Thoracic aorta (tissue), 2 donors: ENCODE data around the gene MIAT. TPM values are rescaled to one million over a fixed set of nuclear protein-coding genes. Genes with fewer than 3 reads are reported as not detected.

Experiments used
- ATAC-seq: fragments of 150-250 bp; one replicate; pipeline ENCODE4 v1.8.0; 2017; ENCODE audit warnings: low read depth; ENCODE audit not compliant: insufficient number of reproducible peaks, low FRiP score
- DNase-seq: peaks from one replicate; pipeline ENCODE4 v3.0.0-alpha.2; 2020; ENCODE audit warnings: low spot score
- H3K27ac ChIP-seq, 2 donors: fragments of 200-600 bp; sonication (generic); 1 replicate in 1 of 2; 2 replicates in 1 of 2; pipeline ENCODE4 v1.5.1; 2016; ENCODE audit warnings: mild to moderate bottlenecking in 2 of 2, moderate library complexity in 2 of 2
- H3K27me3 ChIP-seq: fragments of 200-600 bp; sonication (generic); replicated peaks from 2 replicates; pipeline ENCODE4 v1.6.0; 2016; ENCODE audit warnings: mild to moderate bottlenecking; ENCODE audit not compliant: insufficient read depth
- H3K36me3 ChIP-seq: fragments of 200-600 bp; sonication (generic); one replicate; pipeline ENCODE4 v1.5.1; 2016
- H3K4me1 ChIP-seq, 2 donors: fragments of 200-600 bp; sonication (generic); 1 replicate in 1 of 2; 2 replicates in 1 of 2; pipeline versions ENCODE4 v1.5.1 to v1.6.0; 2016; ENCODE audit warnings: low read depth in 2 of 2, mild to moderate bottlenecking in 1 of 2; ENCODE audit not compliant: control insufficient read depth in 1 of 2
- H3K4me3 ChIP-seq: fragments of 200-600 bp; sonication (generic); 2 replicates; pipeline ENCODE4 v1.5.1; 2016; ENCODE audit warnings: mild to moderate bottlenecking
- H3K9me3 ChIP-seq: fragments of 200-600 bp; sonication (generic); 2 replicates; pipeline ENCODE4 v1.5.1; 2016
- CTCF ChIP-seq: fragments of 200-600 bp; sonication (generic); IDR thresholded peaks from one replicate; pipeline ENCODE4 v1.5.1; 2019; ENCODE audit warnings: antibody characterized with exemption
- total RNA-seq, 2 donors: library from RNA; depleted of rRNA; stranded (reverse); fragments of >200 nt; gene quantifications; one replicate each; pipeline versions ENCODE4 v1.1.0 to v1.2.3, GENCODE V29; 2016

Gene MIAT
- total RNA-seq, 2 donors from 2014 or later: 0.81 to 3.6 TPM

DNA sequence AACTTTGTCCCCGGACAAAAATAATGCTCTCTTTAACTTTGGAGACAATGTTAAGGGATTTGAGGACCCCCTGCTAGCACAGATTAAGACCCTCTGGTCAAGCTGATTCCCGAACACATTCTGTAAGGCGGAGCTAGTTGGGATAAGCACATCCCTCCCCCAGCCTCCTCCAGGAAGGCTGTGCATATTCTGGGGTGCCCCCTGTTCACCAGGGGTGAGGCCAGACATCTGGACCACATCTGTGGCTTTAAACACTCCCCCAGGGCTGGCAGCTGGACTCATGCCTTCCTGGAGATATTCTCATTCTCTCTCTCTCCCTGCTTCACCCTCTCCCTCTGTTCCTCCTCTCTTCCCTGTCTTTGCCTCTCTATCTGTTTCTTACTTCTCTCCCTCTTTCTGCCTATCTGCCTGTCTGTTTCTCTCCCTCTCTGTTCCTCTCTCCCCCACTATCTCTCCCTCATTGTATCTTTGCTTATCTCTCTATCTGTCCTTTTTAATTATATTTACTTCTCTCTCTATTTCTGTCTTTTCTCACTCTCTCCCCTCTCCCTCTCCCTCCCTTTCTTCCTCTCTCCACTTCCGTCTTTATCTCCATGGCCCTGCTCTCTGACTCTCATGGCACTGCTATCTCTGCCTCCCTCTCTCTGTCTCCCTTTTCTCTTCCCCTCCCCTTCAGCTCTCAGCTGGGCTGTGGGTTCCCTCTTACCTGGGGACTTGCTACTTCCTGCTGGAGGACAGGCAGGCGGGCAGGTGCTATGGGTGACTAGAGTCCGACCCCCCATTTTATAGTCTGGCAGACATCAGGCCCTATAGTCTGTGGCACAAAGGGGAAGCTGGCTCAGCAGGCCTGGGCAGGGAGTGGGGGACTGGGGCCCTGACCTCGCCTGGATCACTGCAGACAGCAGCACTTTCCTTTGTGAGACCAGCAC, 39.9 kb upstream of the MIAT start, which contains the start of gene CRYBB1:
Gene CRYBB1, minus strand, starts transcription at position 757 of the 929 bp plus-strand sequence. CDS start 1,708 bp downstream, outside the sequence.
- H3K9me3 ChIP-seq: no peaks in the 10 kb centered on the region
- no peak for DNase-seq
- H3K36me3 ChIP-seq: no peaks in the 10 kb centered on the region
- no peak within 1 kb of the TSS for H3K4me3 ChIP-seq
- no peaks in the 10 kb centered on the region for H3K27me3 ChIP-seq
- TF ChIP-seq CTCF: no peak
- H3K4me1 ChIP-seq: no peaks in the 10 kb centered on the region
- no peak for ATAC-seq
- no peak within 1 kb of the TSS for H3K27ac ChIP-seq

GRCh38 chr22:26618455-26618854, 38.9 kb upstream of the MIAT start:
- Histone ChIP-seq H3K27me3 (no peaks in the 10 kb centered on the region), H3K9me3 (no peaks in the 10 kb centered on the region), H3K27ac (no peak overlapping the region), H3K4me3 (no peak overlapping the region), H3K36me3 (no peaks in the 10 kb centered on the region), H3K4me1 (no peaks in the 10 kb centered on the region)
- DNase-seq (no peak), ATAC-seq (no peak)
- TF ChIP-seq CTCF: no peak

DNA sequence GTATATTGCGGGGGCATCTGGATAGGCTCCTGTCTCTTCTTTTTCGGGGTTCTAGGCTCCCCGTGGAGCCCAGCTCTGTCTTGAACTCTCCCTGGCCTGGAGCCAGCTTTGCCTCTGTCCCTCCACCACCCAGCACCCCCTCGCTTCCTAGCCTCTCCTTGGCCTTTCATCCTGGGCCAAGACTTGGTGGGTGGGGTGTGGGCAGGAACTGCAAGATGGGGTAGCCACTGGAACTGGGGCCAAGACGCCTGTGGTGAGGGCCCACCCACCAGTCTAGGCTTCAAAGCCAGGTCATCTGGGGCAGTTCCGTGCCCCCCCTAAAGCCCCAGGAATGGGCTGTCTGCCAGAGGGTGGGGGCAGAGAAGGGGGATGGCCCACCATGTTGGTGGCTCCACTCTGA, 37.9 kb upstream of the MIAT start:
- Histone ChIP-seq H3K4me3 (no peak overlapping the region), H3K27me3 (no peaks in the 10 kb centered on the region), H3K27ac (no peak overlapping the region), H3K36me3 (no peaks in the 10 kb centered on the region), H3K9me3 (no peaks in the 10 kb centered on the region), H3K4me1 (no peaks in the 10 kb centered on the region)
- ATAC-seq: no peak
- TF ChIP-seq CTCF: no peak
- no peak for DNase-seq

DNA sequence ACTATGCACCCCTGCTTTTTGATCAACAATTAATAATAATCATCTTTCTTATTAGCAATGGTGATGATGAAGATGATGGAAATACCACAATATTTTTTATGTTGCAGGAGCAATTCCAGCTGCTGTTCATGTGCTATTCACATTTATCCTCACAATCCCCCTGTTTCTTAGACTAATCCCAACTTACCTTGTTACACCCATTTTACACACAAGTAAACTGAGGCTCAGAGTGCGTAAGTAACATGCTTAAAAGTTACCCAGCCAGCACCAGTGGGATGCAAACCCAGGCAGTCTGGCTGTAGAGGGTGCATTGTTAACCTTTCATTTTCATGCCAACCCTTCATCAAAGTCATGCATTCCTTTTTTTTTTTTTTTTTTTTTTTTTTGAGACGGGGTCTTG, 37.2 kb upstream of the MIAT start:
- no peak for TF ChIP-seq CTCF
- no peak for DNase-seq
- no peaks in the 10 kb centered on the region for H3K4me1 ChIP-seq
- ATAC-seq: no peak
- no peaks in the 10 kb centered on the region for H3K36me3 ChIP-seq
- H3K9me3 ChIP-seq: no peaks in the 10 kb centered on the region
- H3K27ac ChIP-seq: no peak overlapping the region
- H3K27me3 ChIP-seq: no peaks in the 10 kb centered on the region
- no peak overlapping the region for H3K4me3 ChIP-seq

DNA sequence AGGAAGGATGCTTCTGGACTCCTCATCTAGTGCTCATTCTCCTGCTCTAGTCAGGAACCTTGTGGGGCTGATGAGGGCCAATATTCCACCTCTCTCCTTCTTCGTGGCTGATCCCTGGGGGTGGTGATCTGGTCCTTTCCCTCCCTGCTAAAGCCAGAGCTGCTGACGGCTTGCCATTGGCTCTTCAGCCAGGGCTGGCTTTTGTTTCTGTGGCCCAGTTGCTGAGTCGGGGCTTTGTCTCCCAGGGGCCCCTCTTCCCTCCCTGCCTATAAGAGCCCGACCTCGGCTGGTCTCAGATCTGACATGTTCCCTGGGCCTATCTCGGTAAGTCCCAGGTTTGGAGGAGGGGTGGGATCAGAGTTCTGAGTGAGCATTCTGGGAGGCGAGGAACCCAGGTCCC, 35.7 kb upstream of the MIAT start, which contains the start of gene CRYBA4:
Gene CRYBA4, plus strand, starts transcription at position 301 of the 400 bp plus-strand sequence. CDS start 634 bp downstream, outside the sequence.
- no peaks in the 10 kb centered on the region for H3K36me3 ChIP-seq
- no peak for TF ChIP-seq CTCF
- ATAC-seq (no peak), DNase-seq (no peak)
- no peaks in the 10 kb centered on the region for H3K27me3 ChIP-seq
- no peaks in the 10 kb centered on the region for H3K9me3 ChIP-seq
- H3K4me1 ChIP-seq: no peaks in the 10 kb centered on the region
- no peak within 1 kb of the TSS for H3K27ac ChIP-seq
- H3K4me3 ChIP-seq: no peak within 1 kb of the TSS
